Spinal cord (tissue), 10 donors: Measurements from ENCODE around the gene DIDO1. TPM values are rescaled to one million over a fixed set of nuclear protein-coding genes. Genes with fewer than 3 reads are reported as not detected.

Source experiments
- DNase-seq, 6 donors: peaks; one replicate each; pipeline versions ENCODE4 v3.0.0 to v3.0.0-alpha.2; 2013 to 2015; ENCODE audit warnings: low spot score in 6 of 6, low read depth in 4 of 6
- H3K27ac ChIP-seq: one replicate; pipeline ENCODE4 v1.5.1; 2013; ENCODE audit warnings: low read depth, low read length, control low read depth
- H3K27me3 ChIP-seq: one replicate; pipeline ENCODE4 v1.6.1; 2013; ENCODE audit warnings: low read length; ENCODE audit not compliant: control insufficient read depth, insufficient read depth
- H3K36me3 ChIP-seq: one replicate; pipeline ENCODE4 v1.6.1; 2013; ENCODE audit warnings: low read length; ENCODE audit not compliant: control insufficient read depth, insufficient read depth
- H3K4me1 ChIP-seq: one replicate; pipeline ENCODE4 v1.6.1; 2013; ENCODE audit warnings: low read length; ENCODE audit not compliant: control insufficient read depth, insufficient read depth
- H3K4me3 ChIP-seq: one replicate; pipeline ENCODE4 v1.5.1; 2013; ENCODE audit warnings: low read depth, low read length, control low read depth
- H3K9me3 ChIP-seq: one replicate; pipeline ENCODE4 v1.6.1; 2013; ENCODE audit warnings: low read length; ENCODE audit not compliant: control insufficient read depth, insufficient read depth
- WGBS: methylation state at CpG from one replicate; pipeline ENCODE4 v1.1.5; 2013; ENCODE audit warnings: missing lambda C conversion rate; ENCODE audit not compliant: insufficient coverage; 5-methylcytosine and 5-hydroxymethylcytosine counted together
- polyA plus RNA-seq, 2 donors: library from polyadenylated mRNA; unstranded; fragments of 120-200 nt; gene quantifications; one replicate each; pipeline ENCODE4 v1.2.1, GENCODE V29; 2013; ENCODE audit not compliant: insufficient read length in 2 of 2
- total RNA-seq, 2 donors: library from RNA; depleted of rRNA in 1 of 2; stranded (reverse); fragments of 120-200 nt in 1 of 2; fragments of >200 nt in 1 of 2; gene quantifications; one replicate each; pipeline versions ENCODE4 v1.2.3 to v1.2.4, GENCODE V29; 2013 to 2014
- donor health status: healthy.

The DIDO1 gene
- total and polyA plus RNA-seq, 4 donors: 35.4 to 54.7 (median 45.8) TPM

DNA sequence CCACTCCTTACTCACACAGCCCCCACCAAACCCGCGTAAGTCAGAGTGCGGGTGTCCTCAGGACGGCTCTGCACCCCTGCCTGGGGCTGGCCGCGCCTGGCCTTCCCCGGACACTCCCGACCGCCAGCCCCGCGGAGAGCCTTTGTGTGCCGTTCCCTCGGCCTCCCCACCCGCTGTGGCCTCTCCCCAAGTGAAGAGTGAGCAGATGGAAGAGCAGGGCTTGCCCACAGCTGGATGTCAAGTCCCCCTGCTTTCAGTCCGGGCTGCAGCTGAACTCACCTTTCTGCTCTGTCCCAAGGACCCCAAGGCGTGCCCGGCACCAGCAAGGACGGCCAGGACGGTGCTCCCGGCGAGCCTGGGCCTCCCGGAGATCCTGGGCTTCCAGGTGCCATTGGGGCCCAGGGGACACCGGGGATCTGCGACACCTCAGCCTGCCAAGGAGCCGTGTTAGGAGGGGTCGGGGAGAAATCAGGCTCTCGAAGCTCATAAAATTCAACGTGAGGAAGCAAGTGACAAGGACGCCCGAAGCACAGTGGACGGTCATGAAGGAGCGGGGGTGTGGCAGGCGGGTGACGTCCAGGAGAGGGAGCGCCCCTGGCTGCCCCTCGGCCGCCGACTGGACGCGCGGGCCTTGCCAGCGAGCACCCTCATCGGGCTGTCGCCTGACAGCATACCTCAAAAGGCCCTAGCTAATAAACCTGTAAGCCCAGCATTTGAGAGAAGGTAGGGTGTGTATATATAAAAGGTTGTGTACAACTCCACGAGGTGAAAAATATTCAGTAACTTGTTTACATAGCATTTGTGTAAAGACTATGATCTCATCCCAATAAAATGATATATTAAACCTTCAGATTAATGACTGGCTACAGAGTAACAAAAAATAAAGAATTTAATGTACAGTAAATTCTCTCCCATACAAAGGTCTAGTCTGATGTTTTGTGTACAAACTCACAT lies 85.8 kb downstream of the DIDO1 start:
- no peak overlapping the region for H3K4me3 ChIP-seq
- no peaks in the 10 kb centered on the region for H3K27me3 ChIP-seq
- H3K27ac ChIP-seq: no peak overlapping the region
- no peaks in the 10 kb centered on the region for H3K9me3 ChIP-seq
- H3K36me3 ChIP-seq: peaks cover 28% of the 10 kb centered on the region
- no peak for DNase-seq
- peaks cover 3% of the 10 kb centered on the region for H3K4me1 ChIP-seq
- WGBS: 59% methylated on average over 38 of the region's 45 CpGs

DNA sequence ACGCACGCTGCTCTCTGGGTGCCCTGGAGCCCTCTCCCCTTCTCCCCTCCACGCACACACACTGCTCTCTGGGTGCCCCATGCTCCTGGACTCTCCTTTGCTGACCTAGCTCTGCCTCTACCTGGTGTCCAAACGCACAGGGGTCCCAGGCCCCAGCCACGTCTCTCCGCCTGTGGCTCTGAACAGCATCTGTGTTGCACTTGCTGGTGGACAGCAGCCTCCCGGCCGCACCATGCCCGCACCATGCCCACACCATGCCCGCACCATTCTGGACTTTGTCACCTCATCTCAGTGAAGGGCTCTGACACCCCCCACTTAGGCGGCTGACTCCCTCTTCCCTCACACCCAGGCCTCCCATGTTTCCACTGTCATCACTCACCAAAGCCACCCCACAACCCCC lies 86.5 kb downstream of the DIDO1 start:
- Histone ChIP-seq H3K36me3 (peaks cover 26% of the 10 kb centered on the region), H3K4me1 (peaks cover 3% of the 10 kb centered on the region)
- WGBS: 90% methylated on average over 11 of the region's 11 CpGs

DNA sequence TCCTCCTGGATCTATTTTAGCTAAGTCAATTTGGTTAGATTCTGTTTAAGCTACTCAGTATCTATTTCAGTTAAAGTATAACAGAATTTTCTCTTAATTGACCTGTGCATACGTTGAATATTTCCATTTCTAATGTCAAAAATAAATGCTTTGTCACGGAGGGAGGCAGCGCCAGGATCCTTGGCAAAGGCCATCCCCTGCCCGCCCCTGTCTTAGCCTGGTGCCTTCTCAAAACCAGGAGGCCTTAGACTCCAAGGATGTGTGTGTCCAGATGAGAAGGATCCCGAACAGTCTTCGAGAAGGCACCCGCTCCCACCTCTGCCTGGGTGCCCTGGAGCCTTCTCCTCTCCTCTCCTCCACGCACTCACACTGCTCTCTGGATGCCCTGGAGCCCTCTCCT lies 87.0 kb downstream of the DIDO1 start:
- no peaks in the 10 kb centered on the region for H3K27me3 ChIP-seq
- peaks cover 3% of the 10 kb centered on the region for H3K4me1 ChIP-seq
- no peak overlapping the region for H3K27ac ChIP-seq
- no peak for DNase-seq
- H3K9me3 ChIP-seq: no peaks in the 10 kb centered on the region
- H3K4me3 ChIP-seq: no peak overlapping the region
- 100% methylated on average over 1 of the region's 8 CpGs for WGBS
- peaks cover 26% of the 10 kb centered on the region for H3K36me3 ChIP-seq

More for the DNA sequence above, 86.5 kb downstream of the DIDO1 start:
- Histone ChIP-seq H3K4me3 (no peak overlapping the region), H3K27ac (no peak overlapping the region), H3K27me3 (no peaks in the 10 kb centered on the region), H3K9me3 (no peaks in the 10 kb centered on the region)
- no peak for DNase-seq

DNA sequence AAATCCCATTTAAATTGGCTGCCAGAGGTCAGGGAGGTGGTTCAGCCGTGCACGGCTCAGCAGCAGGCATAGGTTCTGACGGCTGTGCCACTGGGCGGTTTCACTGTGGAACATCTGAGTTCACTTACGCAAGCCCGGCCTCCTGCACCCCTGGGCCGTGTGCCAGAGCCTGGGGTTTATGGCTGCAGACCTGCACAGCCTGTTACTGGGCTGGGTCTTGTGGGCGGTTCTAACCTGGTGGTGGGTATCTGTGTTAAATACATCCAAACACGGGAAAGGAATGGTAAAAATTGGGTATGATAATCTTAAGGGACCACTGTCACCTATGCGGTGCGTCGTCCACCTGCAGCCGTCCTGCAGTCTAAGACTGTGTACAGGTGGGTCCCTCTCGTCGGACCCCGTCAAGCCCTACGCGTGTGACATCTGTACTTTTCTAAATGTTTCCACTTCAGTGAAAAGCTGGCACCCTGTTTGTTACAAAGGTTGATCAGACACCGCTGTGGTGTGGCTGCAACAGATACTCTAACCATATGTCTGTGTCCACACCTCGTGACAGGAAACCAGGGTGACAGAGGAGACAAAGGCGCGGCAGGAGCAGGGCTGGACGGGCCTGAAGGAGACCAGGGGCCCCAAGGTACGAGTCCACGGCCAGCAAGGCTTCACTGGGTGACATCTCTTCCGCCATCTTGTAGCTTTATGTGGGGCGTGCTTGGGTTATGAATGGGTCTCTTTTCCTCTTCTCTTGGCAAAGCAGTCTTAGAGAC lies 88.0 kb downstream of the DIDO1 start:
- DNase-seq: no peak
- WGBS: 88% methylated on average over 25 of the region's 27 CpGs

DNA sequence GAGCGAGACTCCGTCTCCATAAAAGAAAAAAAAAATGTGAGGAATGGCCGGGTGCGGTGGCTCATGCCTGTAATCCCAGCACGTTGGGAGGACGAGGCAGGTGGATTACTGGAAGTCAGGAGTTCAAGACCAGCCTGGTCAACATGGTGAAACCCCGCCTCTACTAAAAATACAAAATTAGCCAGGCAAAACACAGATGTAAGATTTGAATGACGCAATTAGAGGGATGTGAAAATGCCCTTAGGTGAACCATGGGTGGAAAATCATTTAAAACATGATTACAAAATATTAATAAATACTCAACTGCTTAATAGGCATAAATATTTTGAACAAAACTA lies 88.5 kb downstream of the DIDO1 start:
- Histone ChIP-seq H3K27ac (no peak overlapping the region), H3K27me3 (no peaks in the 10 kb centered on the region), H3K9me3 (no peaks in the 10 kb centered on the region), H3K36me3 (peaks cover 26% of the 10 kb centered on the region), H3K4me1 (peaks cover 9% of the 10 kb centered on the region), H3K4me3 (no peak overlapping the region)
- 87% methylated on average over 3 of the region's 8 CpGs for WGBS
- no peak for DNase-seq

More for the DNA sequence above, 88.0 kb downstream of the DIDO1 start:
- Histone ChIP-seq H3K36me3 (peaks cover 26% of the 10 kb centered on the region), H3K4me1 (peaks cover 3% of the 10 kb centered on the region), H3K27ac (no peak overlapping the region), H3K27me3 (no peaks in the 10 kb centered on the region), H3K9me3 (no peaks in the 10 kb centered on the region), H3K4me3 (no peak overlapping the region)

DNA sequence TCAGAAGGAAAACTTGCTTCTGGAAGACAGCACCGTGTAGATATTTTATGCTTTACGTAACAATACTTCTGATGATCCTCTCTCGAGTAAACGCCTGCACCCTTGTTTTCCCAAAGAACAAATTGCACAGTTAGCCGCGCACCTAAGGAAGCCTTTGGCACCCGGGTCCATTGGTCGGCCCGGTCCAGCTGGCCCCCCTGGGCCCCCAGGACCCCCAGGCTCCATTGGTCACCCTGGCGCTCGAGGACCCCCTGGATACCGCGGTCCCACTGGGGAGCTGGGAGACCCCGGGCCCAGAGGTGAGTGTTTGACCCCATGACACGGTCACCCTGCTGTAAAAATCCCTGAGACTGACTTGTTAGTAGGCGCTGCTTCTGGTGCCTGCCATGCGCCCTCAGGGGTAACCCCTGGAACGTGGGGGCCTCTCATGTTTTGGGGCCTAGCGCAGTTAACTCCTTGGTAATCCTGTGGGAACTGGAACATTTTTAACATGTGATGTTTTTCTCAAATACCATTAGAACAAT lies 89.3 kb downstream of the DIDO1 start:
- no peak overlapping the region for H3K27ac ChIP-seq
- no peaks in the 10 kb centered on the region for H3K27me3 ChIP-seq
- peaks cover 16% of the 10 kb centered on the region for H3K4me1 ChIP-seq
- WGBS: 94% methylated on average over 17 of the region's 19 CpGs
- peaks cover 26% of the 10 kb centered on the region for H3K36me3 ChIP-seq
- no peak for DNase-seq
- H3K9me3 ChIP-seq: no peaks in the 10 kb centered on the region
- H3K4me3 ChIP-seq: no peak overlapping the region

DNA sequence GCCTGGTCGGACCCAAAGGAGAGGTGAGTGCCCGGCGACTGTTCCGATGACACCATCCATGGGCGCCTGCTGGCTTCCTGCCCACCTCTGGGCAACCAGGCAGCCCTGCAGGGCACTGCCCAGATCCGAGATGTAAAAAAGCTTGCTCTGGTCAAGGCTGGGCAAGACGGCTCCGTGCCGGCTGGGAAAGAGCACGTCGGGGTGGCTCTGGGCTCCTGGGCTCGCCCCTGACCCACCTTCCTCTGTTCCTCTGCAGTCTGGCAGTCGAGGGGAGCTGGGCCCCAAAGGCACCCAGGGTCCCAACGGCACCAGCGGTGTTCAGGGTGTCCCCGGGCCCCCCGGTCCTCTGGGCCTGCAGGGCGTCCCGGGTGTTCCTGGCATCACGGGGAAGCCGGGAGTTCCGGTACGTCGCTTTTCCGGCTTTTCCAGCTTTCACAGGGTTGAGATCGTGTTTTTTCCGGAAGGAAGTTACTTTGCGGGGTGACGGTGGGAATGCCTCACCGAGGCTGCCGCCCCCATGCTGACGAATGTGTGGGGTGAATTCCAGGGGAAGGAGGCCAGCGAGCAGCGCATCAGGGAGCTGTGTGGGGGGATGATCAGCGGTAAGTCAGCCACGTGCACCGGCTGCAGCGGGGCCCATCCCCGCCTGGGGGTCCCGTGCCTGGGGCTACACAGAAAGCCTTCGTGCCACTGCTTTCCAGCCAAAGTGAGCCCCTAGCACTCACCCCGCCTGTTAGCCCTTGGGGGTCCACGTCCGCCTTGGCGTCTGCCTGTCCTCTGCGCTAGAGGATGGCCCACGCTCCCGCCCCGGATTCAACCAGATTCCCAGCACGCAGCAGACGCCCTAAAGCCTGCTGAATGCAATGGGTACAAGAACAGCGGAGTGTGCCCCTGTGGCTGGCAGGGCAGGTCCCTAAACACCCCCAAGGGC lies 90.1 kb downstream of the DIDO1 start:
- H3K4me3 ChIP-seq: no peak overlapping the region

DNA sequence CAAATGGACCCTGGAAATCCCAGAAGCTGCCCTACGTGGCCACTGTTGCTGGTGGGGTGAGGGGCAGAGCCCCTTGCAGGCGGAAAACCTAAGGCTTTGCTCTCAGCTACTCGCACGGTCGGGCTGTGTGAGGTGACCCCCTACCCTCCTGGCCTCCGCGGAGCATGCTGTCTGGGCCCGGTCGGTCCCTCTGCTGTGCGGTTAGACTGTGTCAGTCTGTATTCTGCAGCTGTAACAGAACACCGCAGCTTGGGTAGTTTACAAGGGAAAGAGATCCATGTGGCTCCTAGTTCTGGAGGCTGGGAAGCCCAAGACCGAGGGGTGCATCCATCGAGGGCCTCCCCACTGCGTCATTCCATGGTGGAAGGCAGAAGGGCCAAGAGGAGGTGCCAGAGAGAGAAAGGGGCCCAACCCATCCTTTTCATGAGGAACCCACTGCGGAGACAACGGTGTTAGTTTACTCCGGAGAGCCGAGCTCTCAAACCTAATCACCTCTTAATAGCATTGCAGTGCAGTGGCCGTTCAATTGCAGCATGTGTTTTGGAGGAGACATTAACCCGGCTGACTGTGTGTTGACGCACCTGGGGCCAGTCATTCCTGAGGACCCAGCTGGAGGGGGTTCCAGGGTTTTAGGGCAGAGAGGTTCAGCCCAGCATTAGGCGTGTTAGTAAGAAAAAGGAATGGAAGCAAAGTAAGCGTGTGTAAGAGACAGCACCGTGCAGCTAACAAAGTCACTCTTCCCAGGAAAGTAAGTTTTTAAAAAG lies 91.2 kb downstream of the DIDO1 start:
- H3K27me3 ChIP-seq: no peaks in the 10 kb centered on the region
- H3K27ac ChIP-seq: no peak overlapping the region
- H3K4me1 ChIP-seq: peaks cover 28% of the 10 kb centered on the region
- whole genome bisulfite sequencing: 79% methylated on average over 18 of the region's 24 CpGs
- H3K9me3 ChIP-seq: no peaks in the 10 kb centered on the region
- H3K36me3 ChIP-seq: peaks cover 30% of the 10 kb centered on the region
- H3K4me3 ChIP-seq: no peak overlapping the region
- no peak for DNase-seq

More for the DNA sequence above, 90.1 kb downstream of the DIDO1 start:
- DNase-seq: no peak
- H3K27ac ChIP-seq: no peak overlapping the region
- H3K4me1 ChIP-seq: peaks cover 24% of the 10 kb centered on the region
- H3K9me3 ChIP-seq: no peaks in the 10 kb centered on the region
- 79% methylated on average over 51 of the region's 52 CpGs for WGBS
- H3K27me3 ChIP-seq: no peaks in the 10 kb centered on the region
- peaks cover 29% of the 10 kb centered on the region for H3K36me3 ChIP-seq
